Body of pancreas (tissue), 4 donors: ENCODE results near the gene SH3GL1.

ENCODE experiments used
- POLR2A ChIP-seq, 3 donors: fragments of 450-650 bp; IDR thresholded peaks; one replicate each; pipeline ENCODE4 v1.6.1; 2016; ENCODE audit warnings: antibody characterized with exemption in 3 of 3, mild to moderate bottlenecking in 2 of 3
- TF ChIP-seq, protein P1 (sequence below), 7 experiments: fragments of 450-650 bp in 4 of 7; fragments of 200-600 bp in 3 of 7; sonication (generic) in 3 of 7; IDR thresholded peaks; one replicate each; pipeline ENCODE4 v1.5.1; 2016 to 2019; ENCODE audit warnings: antibody characterized with exemption in 7 of 7

DNA sequence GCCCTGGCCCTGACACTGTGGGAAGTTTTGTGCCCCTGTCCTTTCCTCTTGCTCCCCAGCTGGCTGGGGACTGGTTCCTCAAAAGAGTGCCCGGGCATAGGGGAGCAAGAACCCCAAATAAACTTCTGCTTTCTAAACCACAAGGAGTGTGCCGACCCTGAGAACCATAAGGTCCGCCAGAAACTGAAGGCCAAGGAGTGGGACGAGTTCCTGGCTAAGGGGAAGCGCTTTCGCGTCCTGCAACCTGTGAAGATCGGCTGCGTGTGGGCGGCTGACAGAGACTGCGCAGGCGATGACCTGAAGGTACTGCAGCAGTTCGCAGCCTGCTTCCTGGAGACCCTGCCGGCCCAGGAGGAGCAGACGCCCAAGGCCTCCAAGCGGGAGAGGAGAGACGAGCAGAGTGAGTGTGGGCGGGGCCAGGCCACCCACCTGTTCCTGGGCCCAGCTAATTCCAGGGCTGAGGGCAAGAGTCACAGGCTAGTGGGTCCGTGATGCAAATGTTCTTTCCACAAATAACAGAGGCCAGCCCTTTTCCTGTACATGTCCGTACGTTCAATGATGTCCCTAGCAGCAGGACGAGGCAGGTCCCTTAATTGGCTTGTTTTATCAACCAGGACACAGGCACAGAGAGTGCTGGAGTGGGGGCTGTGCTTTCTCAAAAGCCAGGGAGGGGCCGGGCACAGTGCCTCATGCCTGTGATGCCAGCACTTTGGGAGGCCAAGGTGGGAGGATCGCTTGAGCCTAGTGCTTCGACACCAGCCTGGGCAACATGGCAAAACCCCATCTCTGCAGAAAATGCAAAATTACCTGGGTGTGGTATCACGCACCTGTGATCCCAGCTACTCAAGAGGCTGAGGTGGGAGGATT, 31.7 kb upstream of the SH3GL1 start:
- TF ChIP-seq, protein P1, sequence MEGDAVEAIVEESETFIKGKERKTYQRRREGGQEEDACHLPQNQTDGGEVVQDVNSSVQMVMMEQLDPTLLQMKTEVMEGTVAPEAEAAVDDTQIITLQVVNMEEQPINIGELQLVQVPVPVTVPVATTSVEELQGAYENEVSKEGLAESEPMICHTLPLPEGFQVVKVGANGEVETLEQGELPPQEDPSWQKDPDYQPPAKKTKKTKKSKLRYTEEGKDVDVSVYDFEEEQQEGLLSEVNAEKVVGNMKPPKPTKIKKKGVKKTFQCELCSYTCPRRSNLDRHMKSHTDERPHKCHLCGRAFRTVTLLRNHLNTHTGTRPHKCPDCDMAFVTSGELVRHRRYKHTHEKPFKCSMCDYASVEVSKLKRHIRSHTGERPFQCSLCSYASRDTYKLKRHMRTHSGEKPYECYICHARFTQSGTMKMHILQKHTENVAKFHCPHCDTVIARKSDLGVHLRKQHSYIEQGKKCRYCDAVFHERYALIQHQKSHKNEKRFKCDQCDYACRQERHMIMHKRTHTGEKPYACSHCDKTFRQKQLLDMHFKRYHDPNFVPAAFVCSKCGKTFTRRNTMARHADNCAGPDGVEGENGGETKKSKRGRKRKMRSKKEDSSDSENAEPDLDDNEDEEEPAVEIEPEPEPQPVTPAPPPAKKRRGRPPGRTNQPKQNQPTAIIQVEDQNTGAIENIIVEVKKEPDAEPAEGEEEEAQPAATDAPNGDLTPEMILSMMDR (IDR thresholded peaks at IDR 0.05): no peak
- peak in 1 of 3 donors; percentile 12 for TF ChIP-seq POLR2A (IDR thresholded peaks at IDR 0.05)
